Psoas muscle (tissue), 8 donors: Measurements from ENCODE around the gene CRB1. TPM values are rescaled to one million over a fixed set of nuclear protein-coding genes. Genes with fewer than 3 reads are reported as not detected.

Experiments used
- ATAC-seq, 4 donors: fragments of 200-7000 bp; cut with Tn5 transposase; one replicate each; pipeline ENCODE4 v1.9.1; 2020; ENCODE audit warnings: moderate library complexity in 3 of 4, mild to moderate bottlenecking in 2 of 4
- DNase-seq, 2 donors: peaks; one replicate each; pipeline ENCODE4 v3.0.0-alpha.2; 2020
- H3K27ac ChIP-seq: fragments of 200-600 bp; one replicate; pipeline ENCODE4 v1.8.0; 2022
- H3K27me3 ChIP-seq, 3 donors: fragments of 200-600 bp in 1 of 3; one replicate each; pipeline versions ENCODE4 v1.6.1 to v1.8.0; 2013 to 2022; ENCODE audit warnings: low read length in 2 of 3, mild to moderate bottlenecking in 2 of 3, moderate library complexity in 1 of 3; ENCODE audit not compliant: insufficient read depth in 3 of 3
- H3K36me3 ChIP-seq, 2 donors: fragments of 200-600 bp in 1 of 2; one replicate each; pipeline versions ENCODE4 v1.6.1 to v1.8.0; 2013 to 2022; ENCODE audit warnings: low read depth in 1 of 2, mild to moderate bottlenecking in 1 of 2, moderate library complexity in 1 of 2; ENCODE audit not compliant: insufficient read depth in 1 of 2
- H3K4me1 ChIP-seq: fragments of 200-600 bp; one replicate; pipeline ENCODE4 v1.8.0; 2022
- H3K4me3 ChIP-seq: fragments of 200-600 bp; one replicate; pipeline ENCODE4 v1.8.0; 2022; ENCODE audit warnings: mild to moderate bottlenecking
- H3K9me3 ChIP-seq: fragments of 200-600 bp; one replicate; pipeline ENCODE4 v1.8.0; 2022
- WGBS, 3 donors: extraction: QIAGEN DNeasy Blood & Tissue Kit; methylation state at CpG; one replicate each; pipeline versions ENCODE4 v1.1.6 to v1.1.7; 2013; 5-methylcytosine and 5-hydroxymethylcytosine counted together
- intact Hi-C, 2 donors: fragments of 100-400 bp; cut with DNase I; formaldehyde crosslinking; loops; one replicate each; pipeline versions ENCODE4 v1.11.0 to v1.14.2; 2022
- polyA plus RNA-seq, 3 donors: library from polyadenylated mRNA; stranded (reverse); fragments of 200-250 nt; gene quantifications; one replicate each; pipeline ENCODE4 v1.2.3, GENCODE V29; 2013
- total RNA-seq, 4 donors: library from RNA; stranded (reverse); fragmentation: NEBNext Ultra II Directional in 2 of 4; extraction: Animal tissue kit (Norgen Biotek cat#: 25700) in 2 of 4; gene quantifications; one replicate each; pipeline versions ENCODE4 v1.2.1 to v1.2.4, GENCODE V29; 2021 to 2023
- TF ChIP-seq, protein P1 (sequence below): fragments of 200-600 bp; IDR thresholded peaks from one replicate; pipeline ENCODE4 v1.8.0; 2022; ENCODE audit warnings: antibody characterized with exemption
- donor health status: healthy with polysubstance abuse.
- donor health status: DM: no; HTN: no; CAD: no; lungs with moderate emphysema.
- donor health status: Bipolar disorder and iron deficiency.
- donor health status: healthy.
- donor health status: DM: yes; HTN: yes; CAD: no.
- donor health status: DM: no; HTN: no; CAD: no.
- donor health status: DM: no; HTN: no; CAD: no.
- donor health status: DM: yes; HTN: yes; CAD: no.

Gene CRB1
- total and polyA plus RNA-seq, 7 donors = 0.06 to 1.3 (median 0.77) TPM

DNA sequence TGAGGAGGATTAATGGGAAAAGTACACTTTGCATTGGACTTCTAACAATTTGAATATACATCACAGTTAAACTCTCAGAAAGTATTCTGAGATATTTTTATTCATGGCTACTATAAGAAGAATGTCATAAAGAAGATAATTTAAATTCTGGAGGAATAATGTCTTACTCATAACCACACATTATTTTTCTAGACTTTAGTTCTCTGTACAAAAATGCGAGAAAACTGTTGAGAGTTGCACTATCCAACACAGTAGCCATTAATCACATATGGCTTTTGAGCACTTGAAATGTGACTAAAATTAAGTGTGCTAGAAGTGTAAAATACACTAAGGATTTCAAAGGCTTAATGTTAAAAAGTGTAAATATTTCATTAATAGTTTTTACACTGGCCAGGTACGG is 53.8 kb downstream of the CRB1 start:
- no peak for DNase-seq
- Histone ChIP-seq H3K4me3 (no peak overlapping the region), H3K27me3 (no peaks in the 10 kb centered on the region), H3K4me1 (no peaks in the 10 kb centered on the region), H3K27ac (no peak overlapping the region), H3K9me3 (no peaks in the 10 kb centered on the region), H3K36me3 (no peaks in the 10 kb centered on the region)
- TF ChIP-seq, protein P1, sequence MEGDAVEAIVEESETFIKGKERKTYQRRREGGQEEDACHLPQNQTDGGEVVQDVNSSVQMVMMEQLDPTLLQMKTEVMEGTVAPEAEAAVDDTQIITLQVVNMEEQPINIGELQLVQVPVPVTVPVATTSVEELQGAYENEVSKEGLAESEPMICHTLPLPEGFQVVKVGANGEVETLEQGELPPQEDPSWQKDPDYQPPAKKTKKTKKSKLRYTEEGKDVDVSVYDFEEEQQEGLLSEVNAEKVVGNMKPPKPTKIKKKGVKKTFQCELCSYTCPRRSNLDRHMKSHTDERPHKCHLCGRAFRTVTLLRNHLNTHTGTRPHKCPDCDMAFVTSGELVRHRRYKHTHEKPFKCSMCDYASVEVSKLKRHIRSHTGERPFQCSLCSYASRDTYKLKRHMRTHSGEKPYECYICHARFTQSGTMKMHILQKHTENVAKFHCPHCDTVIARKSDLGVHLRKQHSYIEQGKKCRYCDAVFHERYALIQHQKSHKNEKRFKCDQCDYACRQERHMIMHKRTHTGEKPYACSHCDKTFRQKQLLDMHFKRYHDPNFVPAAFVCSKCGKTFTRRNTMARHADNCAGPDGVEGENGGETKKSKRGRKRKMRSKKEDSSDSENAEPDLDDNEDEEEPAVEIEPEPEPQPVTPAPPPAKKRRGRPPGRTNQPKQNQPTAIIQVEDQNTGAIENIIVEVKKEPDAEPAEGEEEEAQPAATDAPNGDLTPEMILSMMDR = no peak
- 88 to 93% (median 93%) methylated on average over 2 of the region's 2 CpGs for WGBS, 3 donors
- ATAC-seq = no peak
- intact Hi-C loops = loop anchor here in 1 of 2 donors (5.0 kb wide), 1 partner anchor 35 kb away; no protein-coding TSS in a partner anchor

DNA sequence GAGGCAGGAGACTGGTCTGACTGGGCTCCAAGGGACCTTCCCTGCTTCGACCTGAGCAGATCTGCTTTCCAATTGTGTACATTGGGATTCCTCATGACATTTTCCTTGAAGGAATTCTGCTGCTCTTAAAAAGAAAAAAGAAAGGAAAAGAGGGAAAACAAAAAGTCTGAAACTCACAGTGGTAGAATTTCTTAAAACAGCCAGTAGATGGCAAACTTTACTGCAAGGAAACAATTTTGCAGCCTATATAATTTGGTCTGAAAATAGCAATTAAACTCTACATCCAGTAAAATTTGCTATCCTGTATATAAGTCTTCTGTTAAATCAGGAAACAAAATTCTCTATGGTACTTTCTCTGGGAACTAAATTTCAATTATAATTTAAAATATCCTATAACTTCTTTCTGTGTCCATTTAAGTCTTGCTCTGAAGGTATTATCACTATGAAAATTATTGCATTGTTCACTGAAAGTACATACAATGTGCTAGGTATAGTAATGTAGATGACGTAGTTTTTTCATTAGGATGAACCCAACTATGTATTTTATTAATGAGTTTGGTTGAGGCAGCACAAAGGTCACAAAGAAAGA is 59.8 kb downstream of the CRB1 start:
- 27 to 38% (median 34%) methylated on average over 2 of the region's 2 CpGs for WGBS, 3 donors
- Histone ChIP-seq H3K4me1 (no peaks in the 10 kb centered on the region), H3K27ac (no peak overlapping the region), H3K9me3 (no peaks in the 10 kb centered on the region), H3K4me3 (no peak overlapping the region), H3K36me3 (no peaks in the 10 kb centered on the region), H3K27me3 (no peaks in the 10 kb centered on the region)
- no peak for DNase-seq
- TF ChIP-seq, protein P1 = peak; percentile 43
- intact Hi-C loops = loop anchor here in 1 of 2 donors (2.0 kb wide), 1 partner anchor 31 kb away; no protein-coding TSS in a partner anchor
- no peak for ATAC-seq

DNA sequence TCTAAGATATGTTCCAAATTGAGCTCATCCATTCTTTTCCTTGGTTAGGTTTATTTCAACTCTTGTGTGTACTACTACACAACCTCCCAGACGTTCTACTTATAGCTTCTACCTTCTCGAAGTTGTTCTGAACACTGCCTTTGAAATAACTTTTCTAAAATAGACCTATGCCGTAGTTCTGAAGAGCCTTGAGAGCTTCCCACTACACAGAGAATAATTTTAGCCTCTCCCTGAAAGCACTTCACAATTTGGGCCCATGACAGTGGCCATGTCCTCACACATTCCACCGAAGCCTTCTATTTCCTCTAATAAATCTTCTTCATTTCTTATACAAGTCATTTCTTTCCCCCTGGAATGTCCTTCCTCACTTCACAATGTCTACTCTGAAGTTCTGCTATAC is 62.2 kb downstream of the CRB1 start:
- Histone ChIP-seq H3K4me3 (no peak overlapping the region), H3K27ac (no peak overlapping the region), H3K9me3 (no peaks in the 10 kb centered on the region), H3K36me3 (no peaks in the 10 kb centered on the region), H3K27me3 (no peaks in the 10 kb centered on the region), H3K4me1 (no peaks in the 10 kb centered on the region)
- DNase-seq (no peak), ATAC-seq (no peak)
- 72 to 75% (median 72%) methylated on average over 4 of the region's 4 CpGs for WGBS, 3 donors
- TF ChIP-seq, protein P1 = no peak
- intact Hi-C loops = no loop called here

GRCh38 chr1:197331565-197331964 is 63.5 kb downstream of the CRB1 start:
- TF ChIP-seq, protein P1 = no peak
- no peaks in the 10 kb centered on the region for H3K4me1 ChIP-seq
- intact Hi-C loops = no loop called here
- no peak for DNase-seq
- no peaks in the 10 kb centered on the region for H3K27me3 ChIP-seq
- ATAC-seq = no peak
- no peaks in the 10 kb centered on the region for H3K9me3 ChIP-seq
- no peak overlapping the region for H3K27ac ChIP-seq
- no peaks in the 10 kb centered on the region for H3K36me3 ChIP-seq
- H3K4me3 ChIP-seq = no peak overlapping the region
- WGBS, 3 donors = 88 to 92% (median 91%) methylated on average over 5 of the region's 5 CpGs

- WGBS, 3 donors = 86 to 97% (median 89%) methylated on average over 1 of the region's 1 CpG
- no peak overlapping the region for H3K27ac ChIP-seq
- H3K36me3 ChIP-seq = no peaks in the 10 kb centered on the region
- no peak overlapping the region for H3K4me3 ChIP-seq
- no peak for ATAC-seq
- no peaks in the 10 kb centered on the region for H3K9me3 ChIP-seq
- DNase-seq = no peak
- TF ChIP-seq, protein P1 = no peak
- no peaks in the 10 kb centered on the region for H3K4me1 ChIP-seq
- no peaks in the 10 kb centered on the region for H3K27me3 ChIP-seq
- intact Hi-C loops = no loop called here
These were observed 65.0 kb downstream of the CRB1 start for GRCh38 chr1:197333041-197333440.
